AG04449 (cell line): ENCODE results near the gene S1PR4.
"Not testable (repeated sequence)": the region's sequence is repeated elsewhere in the genome, so short reads cannot be mapped to it uniquely, and the experiment has no call there.

Experiments
- CTCF ChIA-PET: fragments of 350-600 bp; formaldehyde crosslinking; extraction: SDS; loops from one replicate; lab custom pipeline; 2021; ENCODE audit warnings: antibody characterized with exemption; lab: Yijun Ruan, JAX
- POLR2A ChIA-PET: fragments of 400-600, 350-600 bp; formaldehyde crosslinking; extraction: SDS; loops from one replicate; lab custom pipeline; 2020; ENCODE audit warnings: antibody characterized with exemption, inconsistent platforms; lab: Yijun Ruan, JAX
- DNase-seq: peaks from one replicate; pipeline ENCODE4 v3.0.0-alpha.2; 2010; ENCODE audit warnings: low read depth, low spot score
- H3K4me3 ChIP-seq: 2 replicates; pipeline ENCODE4 v1.5.1; 2011; ENCODE audit warnings: low read depth, mild to moderate bottlenecking, control low read depth, low read length
- TF ChIP-seq, protein P1 (sequence below): IDR thresholded peaks from one replicate; pipeline ENCODE4 v1.5.1; 2011; ENCODE audit warnings: mild to moderate bottlenecking, moderate library complexity, low read length, control low read depth, inconsistent platforms; ENCODE audit not compliant: insufficient read depth; ENCODE audit errors: missing control alignments

Gene S1PR4

DNA sequence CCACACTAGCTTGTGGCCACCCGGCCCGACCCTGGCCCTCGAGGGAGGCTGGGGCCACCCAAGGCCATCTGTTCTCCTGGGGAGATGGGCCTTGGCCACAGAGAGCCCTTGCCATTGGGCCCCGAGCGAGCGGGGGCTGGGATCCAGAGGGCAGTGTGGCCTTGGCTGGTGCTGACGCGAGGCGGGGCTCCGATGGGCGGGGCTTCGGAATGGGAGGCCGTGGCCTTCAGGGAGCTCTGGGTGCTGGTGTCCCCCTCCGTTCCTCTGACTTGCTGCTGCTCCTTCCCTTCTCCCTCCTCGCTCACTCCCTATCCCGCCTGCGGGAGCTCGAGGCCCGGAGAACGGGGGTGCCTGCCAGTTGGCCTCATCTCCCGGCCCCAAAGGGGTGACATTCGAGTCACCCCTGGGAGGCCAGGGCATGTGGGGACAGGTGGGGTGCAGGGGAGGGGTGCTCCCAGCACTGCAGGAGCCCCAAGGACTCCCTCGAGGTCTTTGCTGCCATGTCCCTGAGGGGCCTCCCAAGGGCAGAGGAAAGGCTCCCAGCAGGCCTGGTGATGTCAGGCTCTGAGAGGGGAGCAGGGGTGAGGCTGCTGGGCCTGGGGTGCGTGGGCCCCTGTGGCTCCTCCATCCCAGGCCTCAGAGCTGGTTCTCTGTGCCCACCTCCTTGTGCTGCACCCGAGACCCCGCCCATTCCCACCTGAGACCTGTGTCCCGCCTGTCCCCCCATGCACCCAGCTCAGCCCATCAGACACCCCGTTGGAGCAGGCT is 11.3 kb downstream of the S1PR4 start:
- no peak overlapping the region for H3K4me3 ChIP-seq
- POLR2A ChIA-PET: no interaction called here
- no peak for DNase-seq
- TF ChIP-seq, protein P1, sequence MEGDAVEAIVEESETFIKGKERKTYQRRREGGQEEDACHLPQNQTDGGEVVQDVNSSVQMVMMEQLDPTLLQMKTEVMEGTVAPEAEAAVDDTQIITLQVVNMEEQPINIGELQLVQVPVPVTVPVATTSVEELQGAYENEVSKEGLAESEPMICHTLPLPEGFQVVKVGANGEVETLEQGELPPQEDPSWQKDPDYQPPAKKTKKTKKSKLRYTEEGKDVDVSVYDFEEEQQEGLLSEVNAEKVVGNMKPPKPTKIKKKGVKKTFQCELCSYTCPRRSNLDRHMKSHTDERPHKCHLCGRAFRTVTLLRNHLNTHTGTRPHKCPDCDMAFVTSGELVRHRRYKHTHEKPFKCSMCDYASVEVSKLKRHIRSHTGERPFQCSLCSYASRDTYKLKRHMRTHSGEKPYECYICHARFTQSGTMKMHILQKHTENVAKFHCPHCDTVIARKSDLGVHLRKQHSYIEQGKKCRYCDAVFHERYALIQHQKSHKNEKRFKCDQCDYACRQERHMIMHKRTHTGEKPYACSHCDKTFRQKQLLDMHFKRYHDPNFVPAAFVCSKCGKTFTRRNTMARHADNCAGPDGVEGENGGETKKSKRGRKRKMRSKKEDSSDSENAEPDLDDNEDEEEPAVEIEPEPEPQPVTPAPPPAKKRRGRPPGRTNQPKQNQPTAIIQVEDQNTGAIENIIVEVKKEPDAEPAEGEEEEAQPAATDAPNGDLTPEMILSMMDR: no peak
- CTCF ChIA-PET: interaction anchor here (1.1 kb wide), 1 partner anchor 239 kb away, joined by 3 read pairs; no protein-coding TSS in a partner anchor

DNA sequence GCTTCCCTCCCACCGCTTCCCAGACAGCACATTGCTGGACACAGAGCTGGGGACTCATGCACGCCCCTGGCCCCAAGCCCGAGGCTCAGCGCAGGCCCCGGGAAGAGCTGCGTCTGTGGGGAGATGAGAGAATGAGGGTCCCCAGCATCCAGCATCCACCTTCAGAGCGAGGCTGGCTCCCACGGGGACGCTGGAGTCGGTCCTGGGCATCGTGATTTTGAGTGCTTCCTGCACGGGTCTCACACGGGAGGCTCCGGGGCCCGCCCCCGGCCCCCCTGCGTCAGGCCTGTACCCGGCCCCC is 11.9 kb downstream of the S1PR4 start:
- DNase-seq: no peak
- TF ChIP-seq, protein P1: no peak
- POLR2A ChIA-PET: no interaction called here
- no peak overlapping the region for H3K4me3 ChIP-seq
- CTCF ChIA-PET: no interaction called here

DNA sequence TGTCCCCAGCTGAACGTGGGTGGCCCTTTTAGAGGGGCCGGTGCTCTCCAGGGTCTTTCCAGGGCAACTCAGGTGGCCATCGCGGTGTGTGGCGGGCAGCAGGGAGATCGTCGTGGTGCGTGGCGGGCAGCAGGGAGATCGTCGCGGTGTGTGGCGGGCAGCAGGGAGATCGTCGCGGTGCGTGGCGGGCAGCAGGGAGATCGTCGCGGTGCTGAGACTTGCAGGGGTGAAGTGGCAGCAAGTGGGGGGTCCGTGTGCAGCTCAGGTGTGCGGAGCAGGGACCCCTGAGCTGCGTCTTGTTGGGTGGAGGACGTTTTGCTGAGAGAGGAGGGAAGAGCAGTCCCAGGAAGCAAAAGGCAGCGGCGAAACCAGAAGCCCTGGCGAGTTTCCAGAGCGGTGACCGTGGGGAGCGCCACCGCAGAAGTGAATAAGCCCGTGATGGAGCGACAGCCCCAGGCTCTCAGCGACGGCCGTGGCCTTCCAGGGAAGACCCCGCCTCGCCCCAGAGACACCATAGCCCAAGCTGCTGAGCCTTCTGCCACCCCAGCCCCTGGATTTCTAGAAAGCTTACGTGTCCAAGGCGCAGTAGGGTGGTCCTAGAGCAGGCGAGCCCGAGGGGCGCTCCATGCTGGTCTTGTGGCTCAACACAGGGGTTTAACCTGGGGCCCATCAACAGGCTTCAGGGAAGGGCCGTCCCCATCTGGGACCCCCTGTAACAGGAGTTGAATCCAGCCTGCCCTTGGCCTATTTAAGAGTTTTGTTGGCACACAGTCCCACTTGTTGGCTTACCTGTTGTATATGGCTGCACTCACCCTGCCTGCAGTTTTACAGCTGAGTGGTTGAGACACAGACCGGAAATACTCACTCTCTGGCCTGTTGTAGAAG is 12.6 kb downstream of the S1PR4 start:
- TF ChIP-seq, protein P1: no peak
- POLR2A ChIA-PET: no interaction called here
- CTCF ChIA-PET: no interaction called here
- DNase-seq: no peak
- H3K4me3 ChIP-seq: no peak overlapping the region

DNA sequence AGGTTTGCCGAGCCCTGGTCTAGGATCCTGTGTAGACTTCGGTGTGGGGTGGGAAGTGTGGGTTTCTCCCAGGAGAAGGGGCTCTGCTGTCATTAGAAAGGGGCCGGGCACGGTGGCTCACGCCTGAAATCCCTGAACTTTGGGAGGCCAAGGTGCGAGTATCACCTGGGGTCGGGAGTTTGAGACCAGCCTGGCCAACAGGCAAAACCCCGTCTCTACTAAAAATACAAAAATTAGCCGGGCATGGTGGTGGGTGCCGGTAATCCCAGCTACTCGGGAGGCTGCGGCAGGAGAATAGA is 13.2 kb downstream of the S1PR4 start:
- POLR2A ChIA-PET, DNase-seq, CTCF ChIA-PET, H3K4me3 ChIP-seq: not testable (repeated sequence)

DNA sequence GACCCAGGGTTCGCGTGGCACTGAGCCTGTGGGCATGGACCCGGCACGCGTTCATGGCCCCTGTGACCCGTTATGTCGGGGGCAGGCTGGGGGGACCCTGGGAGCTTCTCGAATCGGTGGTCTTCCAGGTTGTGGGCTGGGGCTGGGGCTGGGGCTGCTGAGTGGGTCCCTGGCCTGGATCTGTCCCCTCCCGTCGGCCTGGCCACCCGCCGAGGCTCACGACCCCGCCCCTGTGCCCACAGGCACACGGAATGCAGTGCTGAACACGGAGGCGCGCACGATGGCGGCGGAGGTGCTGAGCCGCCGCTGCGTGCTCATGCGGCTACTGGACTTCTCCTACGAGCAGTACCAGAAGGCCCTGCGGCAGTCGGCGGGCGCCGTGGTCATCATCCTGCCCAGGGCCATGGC is 13.7 kb downstream of the S1PR4 start:
- TF ChIP-seq, protein P1: no peak
- ChIA-PET CTCF (no interaction called here), POLR2A (no interaction called here)
- no peak for DNase-seq
- H3K4me3 ChIP-seq: no peak overlapping the region

DNA sequence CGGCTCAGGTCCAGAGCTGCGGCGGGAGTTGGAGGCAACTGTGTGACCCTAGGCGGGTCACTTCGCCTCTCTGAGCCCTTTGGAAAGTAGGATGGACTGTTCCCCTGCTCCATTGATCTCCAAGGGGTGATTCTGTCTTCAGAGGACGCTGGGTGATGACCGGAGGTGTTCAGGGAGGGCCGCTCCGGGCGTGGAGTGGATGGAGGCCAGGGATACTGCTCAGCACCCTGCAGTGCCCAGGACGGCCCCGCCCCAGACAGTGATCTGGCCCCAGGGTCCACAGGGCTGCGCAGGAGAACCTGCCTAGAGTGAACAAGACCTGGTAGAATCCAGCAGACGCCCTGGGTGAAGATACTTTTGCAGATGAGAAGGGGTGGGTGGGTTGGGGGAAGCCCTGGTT is 14.1 kb downstream of the S1PR4 start:
- no peak overlapping the region for H3K4me3 ChIP-seq
- POLR2A ChIA-PET: no interaction called here
- no peak for DNase-seq
- TF ChIP-seq, protein P1: no peak
- CTCF ChIA-PET: no interaction called here
